GM18517 (cell line): ENCODE results near the gene MAP7D2.

ENCODE experiments used
- ATAC-seq: cut with Tn5 transposase; IDR thresholded peaks from one replicate; pipeline ENCODE4 v1.9.1; 2021; ENCODE audit warnings: mild to moderate bottlenecking, moderate library complexity; ENCODE audit not compliant: unreplicated experiment

Gene MAP7D2

GRCh38 chrX:20116087-20116576 lies 575 bp downstream of the MAP7D2 start:
- ATAC-seq, result no peak

- ATAC-seq, result no peak
Observed at GRCh38 chrX:20112022-20112774, 4.5 kb downstream of the MAP7D2 start.

GRCh38 chrX:20111271-20111670 lies 5.4 kb downstream of the MAP7D2 start:
- ATAC-seq, result no peak

- ATAC-seq, result no peak
Observed at GRCh38 chrX:20101934-20102581, 14.6 kb downstream of the MAP7D2 start.

DNA sequence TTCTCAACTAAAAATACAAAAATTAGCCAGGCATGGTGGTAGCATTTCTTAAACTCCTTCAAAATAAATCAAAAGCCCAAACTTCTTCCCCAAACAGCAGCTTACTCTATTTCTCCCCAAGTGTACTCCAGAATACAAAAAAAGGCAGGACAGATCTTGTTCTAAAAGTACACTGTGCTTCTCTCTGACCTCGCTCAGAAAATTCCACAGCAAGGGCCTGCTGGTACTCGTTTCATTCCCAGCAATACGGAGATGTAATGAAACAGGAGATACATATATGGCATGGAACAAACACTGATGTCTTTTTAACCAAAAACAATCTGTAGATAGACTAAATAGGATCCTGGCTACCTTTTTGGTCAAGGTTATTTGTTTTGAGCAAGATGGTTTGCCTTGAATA lies 25.2 kb downstream of the MAP7D2 start:
- ATAC-seq, result no peak

DNA sequence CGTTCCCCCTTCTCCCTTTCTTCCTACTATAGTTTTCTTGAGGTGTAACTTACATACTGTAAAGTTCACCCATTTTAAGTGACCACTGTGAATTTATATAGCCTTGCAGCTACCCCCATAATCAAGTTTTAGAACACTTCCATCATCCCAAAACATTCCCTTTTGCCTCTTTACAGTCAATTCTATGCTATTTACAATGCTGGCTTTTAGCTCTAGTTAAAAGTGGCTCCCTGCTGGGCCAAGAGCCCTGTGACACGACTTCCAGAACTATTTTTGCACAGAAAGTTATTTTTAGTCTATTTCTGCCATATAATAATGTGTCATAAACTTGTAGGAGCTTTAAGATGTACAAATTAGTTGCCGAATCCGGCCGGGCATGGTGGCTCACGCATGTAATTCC lies 26.9 kb downstream of the MAP7D2 start:
- no peak for ATAC-seq

GRCh38 chrX:20080277-20080676 lies 36.4 kb downstream of the MAP7D2 start:
- no peak for ATAC-seq

- ATAC-seq, result no peak
Observed at GRCh38 chrX:20071511-20072079, 45.1 kb downstream of the MAP7D2 start.

- no peak for ATAC-seq
Observed at GRCh38 chrX:20067709-20068561, 48.8 kb downstream of the MAP7D2 start.

DNA sequence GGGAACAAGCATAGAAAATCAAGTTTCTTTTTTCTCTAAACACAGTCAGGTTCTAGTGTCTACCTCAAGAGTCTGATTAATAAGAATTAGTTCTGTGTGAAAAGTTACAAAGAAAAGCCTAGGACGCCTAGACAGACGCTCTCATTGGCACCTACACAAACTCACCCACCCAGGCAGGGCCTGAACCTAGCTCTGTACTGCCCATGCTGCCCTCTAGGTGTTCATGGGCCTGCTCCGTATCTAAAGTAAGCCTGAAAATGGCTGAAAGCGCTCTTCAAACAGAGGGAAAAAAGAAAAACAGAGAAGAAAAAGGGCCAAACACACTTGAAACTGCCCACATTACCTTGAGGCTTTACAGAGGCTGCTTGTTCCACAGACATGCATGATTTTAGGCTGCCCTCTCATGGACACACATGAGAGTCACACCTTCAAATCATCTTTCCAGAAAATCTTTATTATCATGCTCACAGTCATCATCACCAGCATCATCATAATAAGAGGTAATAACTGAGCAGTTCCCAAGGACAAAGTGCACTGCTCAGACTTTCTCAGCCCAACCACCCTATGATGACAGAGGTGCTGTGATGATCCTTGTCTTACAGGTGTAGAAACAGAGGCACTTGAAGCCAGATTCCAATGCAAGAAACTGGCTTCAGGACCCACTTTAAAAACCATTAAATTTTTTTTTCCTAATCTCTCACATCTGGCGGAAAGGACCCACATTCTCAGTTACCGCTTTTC lies 49.6 kb downstream of the MAP7D2 start:
- ATAC-seq, result peak; percentile 72

- ATAC-seq, result no peak
Observed at GRCh38 chrX:20063716-20064351, 52.9 kb downstream of the MAP7D2 start.

- ATAC-seq, result no peak
Observed at GRCh38 chrX:20063153-20063552, 53.6 kb downstream of the MAP7D2 start.

GRCh38 chrX:20061855-20062254 lies 54.9 kb downstream of the MAP7D2 start:
- no peak for ATAC-seq

- ATAC-seq, result peak; percentile 81
Observed at GRCh38 chrX:20060961-20061748, 55.6 kb downstream of the MAP7D2 start.

DNA sequence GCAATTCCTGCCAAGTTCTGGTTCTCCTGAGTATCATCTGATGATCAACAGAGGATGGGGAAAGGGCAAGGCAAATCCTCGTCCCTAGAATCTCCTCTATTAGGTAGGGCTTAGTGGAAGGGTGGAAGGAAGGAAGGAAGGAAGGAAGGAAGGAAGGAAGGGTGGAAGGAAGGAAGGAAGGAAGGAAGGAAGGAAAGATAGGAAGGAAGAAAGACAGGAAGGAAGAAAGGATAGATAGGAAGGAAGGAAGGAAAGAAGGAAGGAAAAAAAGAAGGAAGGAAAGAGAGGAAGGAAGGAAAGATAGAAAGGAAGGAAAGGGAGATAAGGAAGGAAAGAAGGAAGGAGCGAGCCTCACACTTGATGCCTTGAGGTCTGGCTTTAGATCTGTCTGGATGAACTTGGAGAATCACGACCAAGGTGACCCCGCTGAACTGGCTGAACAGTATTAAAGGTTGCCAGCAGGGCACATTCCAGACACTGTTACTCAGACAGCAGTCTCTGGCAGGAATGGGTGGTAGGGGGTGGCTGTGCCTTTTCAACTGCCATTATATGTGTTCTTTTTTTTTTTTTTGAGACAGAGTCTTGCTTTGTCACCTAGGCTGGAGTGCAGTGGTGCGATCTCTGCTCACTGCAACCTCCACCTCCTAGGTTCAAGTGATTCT lies 57.1 kb downstream of the MAP7D2 start:
- ATAC-seq, result no peak

DNA sequence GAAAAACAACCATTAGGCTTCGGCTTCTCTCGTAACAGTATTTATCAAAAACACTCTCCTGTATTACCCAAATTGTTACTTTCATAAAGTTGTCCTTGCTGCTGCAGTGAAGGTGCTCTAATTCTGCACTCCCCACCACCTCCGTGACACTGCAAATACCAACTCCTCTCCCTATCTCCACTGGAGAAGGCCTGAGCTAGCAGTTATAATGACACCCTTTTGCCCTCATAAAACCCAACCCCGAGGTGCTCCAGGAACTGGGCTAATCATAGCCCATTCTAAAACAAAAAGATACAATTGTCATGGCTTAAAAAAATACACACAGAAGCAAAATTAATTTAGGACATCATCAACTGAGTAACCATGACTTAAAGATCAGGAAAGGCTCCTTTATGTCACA lies 59.2 kb downstream of the MAP7D2 start:
- ATAC-seq, result no peak

- peak; percentile 47 for ATAC-seq
Observed at GRCh38 chrX:20056704-20057103, 60.0 kb downstream of the MAP7D2 start.

DNA sequence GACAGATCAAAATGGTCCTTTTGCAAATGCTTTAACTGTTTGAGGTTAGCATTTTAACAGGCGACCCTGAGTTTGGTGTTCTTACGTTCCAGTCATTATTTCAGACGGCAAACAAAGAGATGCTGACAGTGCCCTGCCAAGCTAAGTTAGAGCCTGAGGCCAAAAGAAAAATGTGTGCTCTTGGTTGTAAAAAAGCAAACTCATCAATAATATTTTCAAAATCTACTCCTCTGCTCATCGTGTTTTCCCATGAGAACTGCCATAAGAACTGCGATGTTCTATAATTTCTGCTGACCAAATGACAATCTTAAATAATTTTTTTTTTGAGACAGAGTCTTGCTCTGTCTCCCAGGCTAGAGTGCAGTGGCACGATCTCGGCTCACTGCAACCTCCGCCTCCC lies 63.2 kb downstream of the MAP7D2 start:
- no peak for ATAC-seq

- no peak for ATAC-seq
Observed at GRCh38 chrX:20046864-20047263, 69.8 kb downstream of the MAP7D2 start.
